SK-N-SH treated with all-trans-retinoic acid at 6 μM for 48 hours (cell line): Measurements from ENCODE around the gene GSN.

ENCODE experiments used
- ATAC-seq: fragments of 200-7000 bp; cut with Tn5 transposase; 3 replicates; pipeline ENCODE4 v1.9.1; 2020; ENCODE audit warnings: mild to moderate bottlenecking, moderate library complexity
- ARNTL ChIP-seq: fragments of 450-650 bp; formaldehyde crosslinking; IDR thresholded peaks from 2 replicates; pipeline ENCODE4 v1.5.0; 2020; ENCODE audit warnings: low read depth, mild to moderate bottlenecking, moderate library complexity, borderline replicate concordance
- BACH2 ChIP-seq: fragments of 250-450 bp; sonication (Bioruptor Pico); IDR thresholded peaks from 2 replicates; pipeline ENCODE4 v1.9.0; 2021; ENCODE audit warnings: mild to moderate bottlenecking, borderline replicate concordance
- CREB5 ChIP-seq: fragments of 250-450 bp; sonication (Bioruptor Pico); IDR thresholded peaks from 2 replicates; pipeline ENCODE4 v1.5.1; 2020; ENCODE audit warnings: low read depth, mild to moderate bottlenecking, moderate library complexity
- CSDC2 ChIP-seq: fragments of 250-450 bp; sonication (Bioruptor Pico); IDR thresholded peaks from 2 replicates; pipeline ENCODE4 v1.5.0; 2020; ENCODE audit warnings: mild to moderate bottlenecking, moderate library complexity
- ESRRG ChIP-seq: fragments of 250-450 bp; sonication (Bioruptor Pico); IDR thresholded peaks from 2 replicates; pipeline ENCODE4 v1.6.1; 2021; ENCODE audit warnings: mild to moderate bottlenecking
- GLIS3 ChIP-seq: fragments of 250-450 bp; sonication (Bioruptor Pico); IDR thresholded peaks from 2 replicates; pipeline ENCODE4 v1.5.0; 2020; ENCODE audit warnings: mild to moderate bottlenecking, moderate library complexity
- ISL1 ChIP-seq: fragments of 250-450 bp; sonication (Bioruptor Pico); IDR thresholded peaks from 2 replicates; pipeline ENCODE4 v2.1.2; 2022; ENCODE audit warnings: mild to moderate bottlenecking, moderate library complexity
- OSR1 ChIP-seq: fragments of 250-450 bp; sonication (Bioruptor Pico); IDR thresholded peaks from 2 replicates; pipeline ENCODE4 v1.8.0; 2022; ENCODE audit warnings: moderate library complexity, mild to moderate bottlenecking, inconsistent platforms
- PATZ1 ChIP-seq: fragments of 250-450 bp; sonication (Bioruptor Pico); IDR thresholded peaks from 2 replicates; pipeline ENCODE4 v1.8.0; 2020; ENCODE audit warnings: mild to moderate bottlenecking, moderate library complexity, borderline replicate concordance
- RARB ChIP-seq: fragments of 250-450 bp; sonication (Bioruptor Pico); IDR thresholded peaks from 2 replicates; pipeline ENCODE4 v1.8.0; 2021; ENCODE audit warnings: mild to moderate bottlenecking, moderate library complexity
- SNAI2 ChIP-seq: fragments of 250-450 bp; sonication (Bioruptor Pico); IDR thresholded peaks from 2 replicates; pipeline ENCODE4 v1.5.0; 2020; ENCODE audit warnings: mild to moderate bottlenecking, moderate library complexity
- TCF4 ChIP-seq: fragments of 250-450 bp; sonication (Bioruptor Pico); IDR thresholded peaks from 2 replicates; pipeline ENCODE4 v1.8.0; 2021; ENCODE audit warnings: mild to moderate bottlenecking, moderate library complexity, borderline replicate concordance
- TSHZ2 ChIP-seq: fragments of 250-450 bp; sonication (Bioruptor Pico); IDR thresholded peaks from 2 replicates; pipeline ENCODE4 v1.5.0; 2020; ENCODE audit warnings: mild to moderate bottlenecking, moderate library complexity
- ZC3H10 ChIP-seq: fragments of 250-450 bp; sonication (Bioruptor Pico); IDR thresholded peaks from 2 replicates; pipeline ENCODE4 v1.5.1; 2021; ENCODE audit warnings: mild to moderate bottlenecking, moderate library complexity
- ZFP30 ChIP-seq: fragments of 450-650 bp; formaldehyde crosslinking; IDR thresholded peaks from 2 replicates; pipeline ENCODE4 v1.5.0; 2022; ENCODE audit warnings: mild to moderate bottlenecking, moderate library complexity
- ZNF565 ChIP-seq: fragments of 450-650 bp; formaldehyde crosslinking; conservative IDR thresholded peaks from 2 replicates; pipeline ENCODE4 v1.5.0; 2020; ENCODE audit warnings: low read depth, mild to moderate bottlenecking, moderate library complexity
- ZNF70 ChIP-seq: fragments of 450-650 bp; formaldehyde crosslinking; IDR thresholded peaks from 2 replicates; pipeline ENCODE4 v1.5.0; 2020; ENCODE audit warnings: mild to moderate bottlenecking, moderate library complexity

The GSN gene

GRCh38 chr9:121310571-121310970 lies 42.6 kb downstream of the GSN start:
- no peak for ATAC-seq
- TF ChIP-seq CREB5 (CRISPR knock-in tag), result no peak
- TF ChIP-seq TSHZ2, result no peak
- TF ChIP-seq ZFP30 (CRISPR knock-in tag), result no peak
- TF ChIP-seq OSR1, result no peak
- TF ChIP-seq SNAI2 (CRISPR knock-in tag), result no peak

- no peak for TF ChIP-seq GLIS3 (CRISPR knock-in tag)
- TF ChIP-seq TCF4 (CRISPR knock-in tag), result no peak
- TF ChIP-seq TSHZ2, result no peak
- no peak for TF ChIP-seq ZC3H10 (CRISPR knock-in tag)
- no peak for TF ChIP-seq RARB (CRISPR knock-in tag)
- no peak for TF ChIP-seq ZNF70 (CRISPR knock-in tag)
- TF ChIP-seq ISL1 (CRISPR knock-in tag), result no peak
- TF ChIP-seq SNAI2 (CRISPR knock-in tag), result no peak
- TF ChIP-seq CREB5 (CRISPR knock-in tag), result no peak
- no peak for TF ChIP-seq ZFP30 (CRISPR knock-in tag)
- no peak for TF ChIP-seq CSDC2 (CRISPR knock-in tag)
- TF ChIP-seq ARNTL, result no peak
- TF ChIP-seq, all 23 proteins: peak for 0
- no peak for ATAC-seq
Measured at GRCh38 chr9:121312169-121312568, 44.2 kb downstream of the GSN start.

- TF ChIP-seq SNAI2 (CRISPR knock-in tag) (no peak), CSDC2 (CRISPR knock-in tag) (no peak), GLIS3 (CRISPR knock-in tag) (no peak), BACH2 (CRISPR knock-in tag) (no peak), ZNF70 (CRISPR knock-in tag) (no peak), ESRRG (CRISPR knock-in tag) (no peak)
Measured at GRCh38 chr9:121313458-121314152, 45.6 kb downstream of the GSN start.

GRCh38 chr9:121316378-121316777 lies 48.4 kb downstream of the GSN start:
- no peak for TF ChIP-seq ZFP30 (CRISPR knock-in tag)
- TF ChIP-seq ZC3H10 (CRISPR knock-in tag), result no peak
- TF ChIP-seq ISL1 (CRISPR knock-in tag), result no peak
- no peak for TF ChIP-seq ZNF565
- no peak for TF ChIP-seq PATZ1

More at GRCh38 chr9:121313458-121314152, 45.6 kb downstream of the GSN start:
- no peak for ATAC-seq

More at GRCh38 chr9:121316378-121316777, 48.4 kb downstream of the GSN start:
- ATAC-seq, result no peak
